HepG2 (cell line): ENCODE results near the gene FOXA3. TPM values are rescaled to one million over a fixed set of nuclear protein-coding genes. Genes with fewer than 3 reads are reported as not detected.

Experiments
- AGO1 ChIP-seq: fragments of 200-400 bp; formaldehyde crosslinking; IDR thresholded peaks from 2 replicates; pipeline ENCODE4 v1.6.1; 2017; ENCODE audit warnings: mild to moderate bottlenecking, low read depth, low read length, moderate library complexity; ENCODE audit not compliant: poor library complexity, severe bottlenecking
- CBX2 ChIP-seq, 2 experiments: fragments of 200-600 bp in 1 of 2; sonication (generic); formaldehyde crosslinking in 1 of 2; IDR thresholded peaks; 2 replicates each; pipeline versions ENCODE4 v1.7.0 to v1.8.1; 2018 to 2022; ENCODE audit warnings: low read depth in 2 of 2, low read length in 1 of 2, mild to moderate bottlenecking in 1 of 2, missing genetic modification reagents in 1 of 2
- PHB2 ChIP-seq: fragments of 450-650 bp; IDR thresholded peaks from 2 replicates; pipeline ENCODE4 v1.6.1; 2018; ENCODE audit not compliant: partially characterized antibody
- RBFOX2 ChIP-seq: fragments of 200-400 bp; formaldehyde crosslinking; IDR thresholded peaks from 2 replicates; pipeline ENCODE4 v1.6.1; 2017; ENCODE audit warnings: low read depth, mild to moderate bottlenecking, low read length
- SAP130 ChIP-seq: IDR thresholded peaks from 2 replicates; pipeline ENCODE4 v1.6.1; 2016; ENCODE audit warnings: low read depth
- STAG1 ChIP-seq: sonication (generic); formaldehyde crosslinking; IDR thresholded peaks from 2 replicates; pipeline ENCODE4 v1.4.0; 2020; ENCODE audit warnings: missing genetic modification reagents
- TBX3 ChIP-seq: fragments of 450-650 bp; IDR thresholded peaks from 2 replicates; pipeline ENCODE4 v1.6.1; 2017; ENCODE audit warnings: antibody characterized with exemption, mild to moderate bottlenecking, inconsistent platforms, borderline replicate concordance
- ZFP1 ChIP-seq: IDR thresholded peaks from 2 replicates; pipeline ENCODE4 v1.6.1; 2016
- ZFP41 ChIP-seq: sonication (generic); formaldehyde crosslinking; IDR thresholded peaks from 2 replicates; pipeline ENCODE4 v1.4.0; 2020; ENCODE audit warnings: mild to moderate bottlenecking, missing genetic modification reagents, borderline replicate concordance
- ZFX ChIP-seq: sonication (generic); formaldehyde crosslinking; IDR thresholded peaks from 2 replicates; pipeline ENCODE4 v1.4.0; 2020; ENCODE audit warnings: mild to moderate bottlenecking, low read depth, missing genetic modification reagents, moderate library complexity
- ZMYM3 ChIP-seq: sonication (generic); formaldehyde crosslinking; IDR thresholded peaks from 2 replicates; pipeline ENCODE4 v1.5.1; 2020; ENCODE audit warnings: mild to moderate bottlenecking, missing genetic modification reagents
- ZNF10 ChIP-seq: sonication (generic); formaldehyde crosslinking; IDR thresholded peaks from 2 replicates; pipeline ENCODE4 v1.4.0; 2020; ENCODE audit warnings: mild to moderate bottlenecking, low read depth, missing genetic modification reagents, borderline replicate concordance
- ZNF101 ChIP-seq: sonication (generic); formaldehyde crosslinking; IDR thresholded peaks from 2 replicates; pipeline ENCODE4 v1.4.0; 2020; ENCODE audit warnings: mild to moderate bottlenecking, low read depth, missing genetic modification reagents, borderline replicate concordance
- ZNF121 ChIP-seq: sonication (generic); formaldehyde crosslinking; IDR thresholded peaks from 2 replicates; pipeline ENCODE4 v1.5.0; 2020; ENCODE audit warnings: mild to moderate bottlenecking, missing genetic modification reagents
- ZNF264 ChIP-seq: sonication (generic); formaldehyde crosslinking; IDR thresholded peaks from 2 replicates; pipeline ENCODE4 v1.4.0; 2020; ENCODE audit warnings: missing genetic modification reagents
- ZNF562 ChIP-seq: sonication (generic); formaldehyde crosslinking; IDR thresholded peaks from 2 replicates; pipeline ENCODE4 v1.8.0; 2022; ENCODE audit warnings: missing genetic modification reagents, borderline replicate concordance
- ZNF883 ChIP-seq: sonication (generic); formaldehyde crosslinking; IDR thresholded peaks from 2 replicates; pipeline ENCODE4 v1.5.1; 2020; ENCODE audit warnings: mild to moderate bottlenecking, missing genetic modification reagents; ENCODE audit errors: not compliant biosample characterization
- polyA plus RNA-seq, 8 experiments: library from polyadenylated mRNA; depleted of rRNA in 3 of 8; stranded (reverse) in 7 of 8; unstranded in 1 of 8; fragments of >200 nt; fragmentation: Illumina TruSeq in 4 of 8; extraction: Trizol in 4 of 8; gene quantifications; 2 replicates each; pipeline versions ENCODE4 v1.2.1 to v1.2.3, GENCODE V29; 2011 to 2016; ENCODE audit warnings: low read depth in 4 of 8, missing spikeins in 1 of 8, mixed read lengths in 1 of 8; ENCODE audit not compliant: insufficient read depth in 1 of 8
- total RNA-seq, 5 experiments: library from RNA; depleted of rRNA; stranded (reverse); fragments of >200 nt; fragmentation: Illumina TruSeq; extraction: Trizol; gene quantifications; 2 replicates each; pipeline ENCODE4 v1.2.3, GENCODE V29; 2016; ENCODE audit warnings: low read depth in 1 of 5
- TF ChIP-seq, protein P1 (sequence below): sonication (generic); formaldehyde crosslinking; IDR thresholded peaks from 2 replicates; pipeline ENCODE4 v1.4.0; 2020; ENCODE audit warnings: mild to moderate bottlenecking, missing genetic modification reagents
- TF ChIP-seq, protein P2 (sequence below): sonication (generic); formaldehyde crosslinking; IDR thresholded peaks from 2 replicates; pipeline ENCODE4 v1.4.0; 2020; ENCODE audit warnings: mild to moderate bottlenecking, missing genetic modification reagents
- TF ChIP-seq, protein P3 (sequence below): sonication (generic); formaldehyde crosslinking; IDR thresholded peaks from 2 replicates; pipeline ENCODE4 v1.4.0; 2020; ENCODE audit warnings: mild to moderate bottlenecking, missing genetic modification reagents
- TF ChIP-seq, protein P4 (sequence below): sonication (generic); formaldehyde crosslinking; IDR thresholded peaks from 2 replicates; pipeline ENCODE4 v1.5.0; 2020; ENCODE audit warnings: mild to moderate bottlenecking, missing genetic modification reagents
- TF ChIP-seq, protein P5 (sequence below): sonication (generic); formaldehyde crosslinking; IDR thresholded peaks from 2 replicates; pipeline ENCODE4 v1.5.1; 2020; ENCODE audit warnings: missing genetic modification reagents, mild to moderate bottlenecking, borderline replicate concordance
- TF ChIP-seq, protein P6 (sequence below): sonication (generic); formaldehyde crosslinking; conservative IDR thresholded peaks from 2 replicates; pipeline ENCODE4 v1.8.0; 2022; ENCODE audit warnings: missing genetic modification reagents

FOXA3 gene
- total and polyA plus RNA-seq, 2 of the 13 experiments (the other 11 are each of a cell fraction or from before 2014, with no cell fraction given) = 29.8 to 47.6 TPM

DNA sequence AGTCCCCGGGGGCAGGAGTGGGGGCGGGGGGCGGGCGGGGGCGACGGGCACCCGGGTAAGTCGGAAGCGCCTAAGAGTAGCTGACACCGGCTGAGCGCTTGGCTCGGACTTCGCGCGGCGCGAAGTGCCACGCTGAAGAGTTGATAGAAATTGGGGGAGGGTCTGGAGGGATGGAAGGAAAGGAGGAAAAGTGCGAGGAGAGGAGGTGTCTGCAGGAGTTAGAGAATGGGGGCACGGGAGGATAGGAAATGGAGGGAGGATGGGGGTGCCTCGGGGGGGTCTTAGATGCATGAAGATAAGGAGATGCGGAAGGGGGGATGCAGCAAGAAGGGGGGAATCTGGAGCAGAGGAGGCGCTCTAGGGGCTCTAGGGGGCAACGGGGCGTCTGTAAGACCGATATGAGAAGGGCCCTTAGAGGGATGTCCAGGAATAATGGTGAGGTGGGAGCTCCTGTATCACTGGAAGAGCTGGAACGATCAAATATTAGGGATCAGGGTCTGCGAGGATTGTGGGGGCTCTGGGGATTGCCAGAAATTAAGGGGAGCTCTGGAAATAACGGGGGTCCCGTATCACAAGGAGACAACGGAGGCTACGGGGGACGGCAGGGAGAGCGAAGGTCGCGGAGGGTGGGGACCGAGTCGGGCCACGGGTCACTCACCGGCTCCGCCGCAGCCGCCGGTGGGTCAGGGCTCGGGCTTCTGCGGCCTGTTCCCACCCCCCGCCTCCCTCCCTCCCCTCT lies 38.0 kb downstream of the FOXA3 start, which contains the start of gene MYPOP (continued):
- TF ChIP-seq, protein P1, sequence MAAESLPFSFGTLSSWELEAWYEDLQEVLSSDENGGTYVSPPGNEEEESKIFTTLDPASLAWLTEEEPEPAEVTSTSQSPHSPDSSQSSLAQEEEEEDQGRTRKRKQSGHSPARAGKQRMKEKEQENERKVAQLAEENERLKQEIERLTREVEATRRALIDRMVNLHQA (CRISPR knock-in tag) = no peak
- TF ChIP-seq ZNF101 (CRISPR knock-in tag) = no peak
- no peak for TF ChIP-seq ZFP1 (CRISPR knock-in tag)
- TF ChIP-seq ZFX (CRISPR knock-in tag) = peak; percentile 73
- TF ChIP-seq ZNF264 (CRISPR knock-in tag) = no peak
- no peak for TF ChIP-seq STAG1
- no peak for TF ChIP-seq ZNF883 (CRISPR knock-in tag)
- no peak for TF ChIP-seq TBX3
- TF ChIP-seq ZNF562 (CRISPR knock-in tag) = no peak
- TF ChIP-seq, protein P2, sequence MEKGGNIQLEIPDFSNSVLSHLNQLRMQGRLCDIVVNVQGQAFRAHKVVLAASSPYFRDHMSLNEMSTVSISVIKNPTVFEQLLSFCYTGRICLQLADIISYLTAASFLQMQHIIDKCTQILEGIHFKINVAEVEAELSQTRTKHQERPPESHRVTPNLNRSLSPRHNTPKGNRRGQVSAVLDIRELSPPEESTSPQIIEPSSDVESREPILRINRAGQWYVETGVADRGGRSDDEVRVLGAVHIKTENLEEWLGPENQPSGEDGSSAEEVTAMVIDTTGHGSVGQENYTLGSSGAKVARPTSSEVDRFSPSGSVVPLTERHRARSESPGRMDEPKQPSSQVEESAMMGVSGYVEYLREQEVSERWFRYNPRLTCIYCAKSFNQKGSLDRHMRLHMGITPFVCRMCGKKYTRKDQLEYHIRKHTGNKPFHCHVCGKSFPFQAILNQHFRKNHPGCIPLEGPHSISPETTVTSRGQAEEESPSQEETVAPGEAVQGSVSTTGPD (CRISPR knock-in tag) = 0 out of 2 replicates have a peak, but pooled peaks have one; percentile 38
- TF ChIP-seq ZNF10 = no peak
- TF ChIP-seq ZMYM3 (CRISPR knock-in tag) = peak; percentile 35; the same call in 1 of the 2 replicates
- no peak for TF ChIP-seq AGO1
- TF ChIP-seq, protein P3, sequence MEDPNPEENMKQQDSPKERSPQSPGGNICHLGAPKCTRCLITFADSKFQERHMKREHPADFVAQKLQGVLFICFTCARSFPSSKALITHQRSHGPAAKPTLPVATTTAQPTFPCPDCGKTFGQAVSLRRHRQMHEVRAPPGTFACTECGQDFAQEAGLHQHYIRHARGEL = no peak
- TF ChIP-seq, protein P4, sequence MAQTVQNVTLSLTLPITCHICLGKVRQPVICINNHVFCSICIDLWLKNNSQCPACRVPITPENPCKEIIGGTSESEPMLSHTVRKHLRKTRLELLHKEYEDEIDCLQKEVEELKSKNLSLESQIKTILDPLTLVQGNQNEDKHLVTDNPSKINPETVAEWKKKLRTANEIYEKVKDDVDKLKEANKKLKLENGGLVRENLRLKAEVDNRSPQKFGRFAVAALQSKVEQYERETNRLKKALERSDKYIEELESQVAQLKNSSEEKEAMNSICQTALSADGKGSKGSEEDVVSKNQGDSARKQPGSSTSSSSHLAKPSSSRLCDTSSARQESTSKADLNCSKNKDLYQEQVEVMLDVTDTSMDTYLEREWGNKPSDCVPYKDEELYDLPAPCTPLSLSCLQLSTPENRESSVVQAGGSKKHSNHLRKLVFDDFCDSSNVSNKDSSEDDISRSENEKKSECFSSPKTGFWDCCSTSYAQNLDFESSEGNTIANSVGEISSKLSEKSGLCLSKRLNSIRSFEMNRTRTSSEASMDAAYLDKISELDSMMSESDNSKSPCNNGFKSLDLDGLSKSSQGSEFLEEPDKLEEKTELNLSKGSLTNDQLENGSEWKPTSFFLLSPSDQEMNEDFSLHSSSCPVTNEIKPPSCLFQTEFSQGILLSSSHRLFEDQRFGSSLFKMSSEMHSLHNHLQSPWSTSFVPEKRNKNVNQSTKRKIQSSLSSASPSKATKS (CRISPR knock-in tag) = no peak
- TF ChIP-seq ZNF121 (CRISPR knock-in tag) = no peak
- TF ChIP-seq, protein P5, sequence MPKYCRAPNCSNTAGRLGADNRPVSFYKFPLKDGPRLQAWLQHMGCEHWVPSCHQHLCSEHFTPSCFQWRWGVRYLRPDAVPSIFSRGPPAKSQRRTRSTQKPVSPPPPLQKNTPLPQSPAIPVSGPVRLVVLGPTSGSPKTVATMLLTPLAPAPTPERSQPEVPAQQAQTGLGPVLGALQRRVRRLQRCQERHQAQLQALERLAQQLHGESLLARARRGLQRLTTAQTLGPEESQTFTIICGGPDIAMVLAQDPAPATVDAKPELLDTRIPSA (CRISPR knock-in tag) = no peak
- peak; percentile 17 for TF ChIP-seq SAP130 (CRISPR knock-in tag)
- no peak for TF ChIP-seq ZFP41 (CRISPR knock-in tag)
- no peak for TF ChIP-seq PHB2
- TF ChIP-seq, protein P6, sequence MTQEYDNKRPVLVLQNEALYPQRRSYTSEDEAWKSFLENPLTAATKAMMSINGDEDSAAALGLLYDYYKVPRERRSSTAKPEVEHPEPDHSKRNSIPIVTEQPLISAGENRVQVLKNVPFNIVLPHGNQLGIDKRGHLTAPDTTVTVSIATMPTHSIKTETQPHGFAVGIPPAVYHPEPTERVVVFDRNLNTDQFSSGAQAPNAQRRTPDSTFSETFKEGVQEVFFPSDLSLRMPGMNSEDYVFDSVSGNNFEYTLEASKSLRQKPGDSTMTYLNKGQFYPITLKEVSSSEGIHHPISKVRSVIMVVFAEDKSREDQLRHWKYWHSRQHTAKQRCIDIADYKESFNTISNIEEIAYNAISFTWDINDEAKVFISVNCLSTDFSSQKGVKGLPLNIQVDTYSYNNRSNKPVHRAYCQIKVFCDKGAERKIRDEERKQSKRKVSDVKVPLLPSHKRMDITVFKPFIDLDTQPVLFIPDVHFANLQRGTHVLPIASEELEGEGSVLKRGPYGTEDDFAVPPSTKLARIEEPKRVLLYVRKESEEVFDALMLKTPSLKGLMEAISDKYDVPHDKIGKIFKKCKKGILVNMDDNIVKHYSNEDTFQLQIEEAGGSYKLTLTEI (CRISPR knock-in tag) = no peak
- no peak for TF ChIP-seq CBX2 (IDR thresholded peaks at IDR 0.05; ENCODE audit: low read depth, low read length)
- TF ChIP-seq CBX2 (CRISPR knock-in tag; IDR thresholded peaks at IDR 0.05; ENCODE audit: low read depth) = no peak
- no peak for TF ChIP-seq RBFOX2
